Fibroblast of the aortic adventitia (primary cell): Measurements from ENCODE around the gene FXR2. TPM values are rescaled to one million over a fixed set of nuclear protein-coding genes. Genes with fewer than 3 reads are reported as not detected.

Source experiments
- DNase-seq: peaks from one replicate; pipeline ENCODE4 v3.0.0-alpha.2; 2010; ENCODE audit warnings: low read depth
- H3K4me3 ChIP-seq: 2 replicates; pipeline ENCODE4 v1.5.1; 2011; ENCODE audit warnings: low read depth, mild to moderate bottlenecking, control low read depth, low read length, moderate library complexity
- CTCF ChIP-seq: IDR thresholded peaks from 2 replicates; pipeline ENCODE4 v1.5.1; 2011; ENCODE audit warnings: mild to moderate bottlenecking, low read length, control low read depth, inconsistent platforms; ENCODE audit not compliant: insufficient read depth
- total RNA-seq: library from RNA; depleted of rRNA; stranded (reverse); fragments of >200 nt; gene quantifications from 2 replicates; pipeline ENCODE4 v1.2.3, GENCODE V29; 2012; ENCODE audit warnings: low replicate concordance

Gene FXR2
- total RNA-seq, 1 donor: 33.1 TPM

DNA sequence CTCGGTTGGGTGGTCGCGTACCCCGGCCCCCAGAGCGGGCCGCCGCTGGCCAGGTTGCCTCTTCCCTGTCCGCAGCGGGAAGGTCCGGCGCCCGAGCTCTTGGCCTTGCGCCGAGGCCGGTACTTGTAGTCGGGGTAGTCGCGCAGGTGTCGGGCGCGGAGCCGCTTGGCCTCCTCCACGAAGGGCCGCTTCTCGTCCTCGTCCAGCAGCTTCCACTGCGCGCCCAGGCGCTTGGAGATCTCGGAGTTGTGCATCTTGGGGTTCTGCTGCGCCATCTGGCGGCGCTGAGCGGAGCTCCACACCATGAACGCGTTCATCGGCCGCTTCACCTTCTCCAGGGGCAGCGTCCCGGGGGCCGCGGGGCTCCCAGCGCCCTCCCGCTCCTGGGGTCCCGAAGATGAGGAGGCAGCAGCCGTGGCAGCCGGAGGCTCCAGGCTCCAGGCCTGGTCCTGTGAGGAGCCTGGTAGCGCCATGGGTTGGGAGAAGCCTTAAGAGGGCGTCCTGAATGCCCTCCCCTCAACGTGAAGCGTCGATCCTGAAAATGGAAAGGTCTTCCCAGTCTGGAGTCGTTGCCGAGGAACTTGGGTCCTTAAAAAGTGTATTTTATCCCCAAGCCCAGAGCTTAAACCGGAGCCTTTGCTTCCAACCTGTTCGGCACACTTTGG is 25.4 kb downstream of the FXR2 start:
- DNase-seq: peak; percentile 88
- TF ChIP-seq CTCF: peak; percentile 88
- peak overlapping the region; percentile 38 for H3K4me3 ChIP-seq

DNA sequence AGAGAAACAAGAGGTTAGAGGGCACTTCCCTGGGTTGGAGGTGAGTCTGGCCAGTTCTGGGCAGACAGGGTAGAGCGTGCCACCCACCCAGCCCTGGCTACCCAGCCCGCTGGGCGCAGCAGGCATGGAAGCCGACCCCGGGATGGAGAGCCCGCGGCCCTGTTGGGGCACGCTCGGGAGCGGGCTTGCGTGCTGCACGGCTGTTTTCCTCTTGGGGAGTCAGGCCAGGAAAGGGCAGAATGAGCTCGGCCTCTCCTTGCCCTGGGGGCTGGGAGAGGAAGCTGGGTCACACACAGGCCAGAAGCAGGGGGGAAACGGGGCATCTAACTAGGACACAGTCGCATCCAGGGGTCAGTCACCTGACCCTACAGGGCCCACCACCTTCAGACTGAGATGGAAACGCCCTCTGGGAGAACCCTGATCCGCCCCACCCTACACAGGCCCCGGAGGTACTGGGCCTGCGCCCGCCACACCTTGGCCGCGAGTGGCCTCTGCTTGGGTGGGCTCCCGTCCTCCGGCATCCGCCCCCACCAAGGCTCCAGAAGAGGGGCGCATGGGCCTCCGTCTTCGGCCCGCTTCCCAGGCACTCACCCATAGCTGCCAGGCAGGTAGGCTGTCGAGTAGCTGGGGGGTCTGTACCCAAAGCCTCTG is 26.0 kb downstream of the FXR2 start:
- H3K4me3 ChIP-seq: peak overlapping the region; percentile 38
- no peak for DNase-seq
- no peak for TF ChIP-seq CTCF

DNA sequence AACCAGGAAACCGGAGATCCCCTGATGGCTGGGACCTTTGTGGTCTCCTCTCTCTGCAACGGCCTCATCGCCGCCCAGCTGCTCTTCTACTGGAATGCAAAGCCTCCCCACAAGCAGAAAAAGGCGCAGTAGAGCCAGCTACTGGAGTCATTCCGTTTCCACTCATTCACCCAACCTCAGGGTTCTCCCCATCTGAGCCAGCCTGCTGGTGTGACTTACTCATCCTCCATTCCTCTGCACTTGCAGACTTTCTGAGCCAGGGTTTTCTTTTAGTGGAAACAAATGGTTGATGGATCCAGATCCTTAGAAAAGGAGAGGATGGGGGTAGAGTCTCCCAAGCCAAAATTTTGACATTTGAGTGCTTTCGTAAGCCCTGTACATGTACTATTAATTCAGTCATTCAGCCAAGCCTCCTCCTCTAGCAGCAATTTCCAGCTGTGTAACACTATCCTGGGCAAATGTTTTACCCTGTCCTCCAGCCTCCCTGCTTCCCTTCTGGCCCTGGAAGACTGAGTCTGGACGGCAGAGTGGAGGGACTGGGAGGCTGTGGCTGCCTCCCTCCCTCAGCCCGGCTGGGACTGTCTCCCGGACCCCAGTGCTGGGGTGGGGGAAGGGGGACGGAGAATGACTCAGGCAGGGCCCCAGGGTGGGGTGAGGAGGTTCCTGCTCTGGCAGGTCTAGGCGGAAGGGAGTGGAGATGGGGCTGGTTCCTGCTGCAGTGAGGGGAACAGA is 27.1 kb downstream of the FXR2 start:
- TF ChIP-seq CTCF: peak; percentile 31
- DNase-seq: peak; percentile 94
- peak overlapping the region; percentile 9 for H3K4me3 ChIP-seq

GRCh38 chr17:7586673-7587419 is 27.9 kb downstream of the FXR2 start:
- no peak for DNase-seq
- peak; percentile 21 for TF ChIP-seq CTCF
- H3K4me3 ChIP-seq: no peak overlapping the region

DNA sequence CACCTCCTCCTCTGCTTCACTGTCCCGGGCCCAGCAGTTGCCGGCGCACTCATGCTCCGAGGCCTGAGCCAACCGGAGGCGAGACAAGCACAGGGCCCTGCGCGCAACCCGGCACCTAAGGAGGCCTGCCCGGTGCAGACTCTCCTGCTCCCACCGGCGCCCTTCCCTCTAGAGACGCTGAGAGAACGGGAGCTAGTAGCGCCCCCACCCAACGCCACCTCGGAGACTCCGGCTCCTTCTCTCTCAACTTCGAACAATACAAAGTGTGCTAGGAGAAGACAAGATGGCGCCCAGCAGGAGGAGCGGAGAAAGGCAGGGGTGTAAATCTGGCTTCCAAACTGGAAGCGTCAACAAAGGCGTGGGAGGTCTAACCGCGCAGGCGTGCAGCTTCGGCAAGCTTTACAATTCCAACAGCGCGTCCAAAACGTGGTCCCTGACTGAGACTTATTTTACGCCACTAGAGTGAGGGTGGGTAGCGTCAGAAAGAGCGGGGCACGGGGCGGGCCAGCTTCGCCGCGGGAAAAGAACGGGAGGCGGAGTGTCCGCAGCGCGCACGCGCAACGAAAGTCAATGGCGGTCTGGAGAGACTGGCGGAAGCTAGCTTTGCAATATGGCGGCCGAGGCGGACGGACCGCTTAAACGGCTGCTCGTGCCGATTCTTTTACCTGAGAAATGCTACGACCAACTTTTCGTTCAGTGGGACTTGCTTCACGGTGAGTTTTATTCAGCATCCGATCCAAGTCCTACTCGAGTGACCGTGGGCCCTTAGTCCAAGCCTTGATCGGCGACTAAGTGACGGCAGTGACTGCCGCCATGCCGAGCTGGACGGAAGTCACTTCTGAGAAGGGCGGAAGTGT is 31.2 kb downstream of the FXR2 start, which contains the start of gene MPDU1:
Gene MPDU1 (plus strand): TSS at position 600 of the 857 bp plus-strand sequence. CDS start 11 bp downstream, at position 611.
- DNase-seq: peak; percentile 98
- TF ChIP-seq CTCF: no peak

More for the DNA sequence above, 31.2 kb downstream of the FXR2 start, which contains the start of gene MPDU1:
- peak within 1 kb of the TSS; percentile 93 for H3K4me3 ChIP-seq
